ENCODE results near the gene CORO2A.

- TF ChIP-seq EP300 (IDR thresholded peaks at IDR 0.05) (no peak), CTCF (IDR thresholded peaks at IDR 0.05) (no peak)
Measured at GRCh38 chr9:98206754-98207153, 14.3 kb upstream of the CORO2A start.
